Fibroblast of lung (primary cell): ENCODE data around the gene MSH4. TPM values are rescaled to one million over a fixed set of nuclear protein-coding genes. Genes with fewer than 3 reads are reported as not detected.
"Not testable (repeated sequence)": the region's sequence is repeated elsewhere in the genome, so short reads cannot be mapped to it uniquely, and the experiment has no call there.

Source experiments
- DNase-seq, 2 donors: peaks; one replicate each; pipeline versions ENCODE4 v3.0.0 to v3.0.0-alpha.2; 2010; ENCODE audit warnings: low read depth in 2 of 2
- H2AFZ ChIP-seq: 2 replicates; pipeline ENCODE4 v1.5.1; 2012; ENCODE audit warnings: low read length, control low read depth, inconsistent platforms
- H3K27ac ChIP-seq: 2 replicates; pipeline ENCODE4 v1.5.1; 2011; ENCODE audit warnings: low read length, control low read depth; ENCODE audit not compliant: insufficient read depth
- H3K27me3 ChIP-seq: 2 replicates; pipeline ENCODE4 v1.5.1; 2011; ENCODE audit warnings: mild to moderate bottlenecking, low read length; ENCODE audit not compliant: control insufficient read depth, insufficient read depth
- H3K36me3 ChIP-seq: 2 replicates; pipeline ENCODE4 v1.5.1; 2011; ENCODE audit warnings: low read length; ENCODE audit not compliant: control insufficient read depth, insufficient read depth
- H3K4me1 ChIP-seq: 2 replicates; pipeline ENCODE4 v1.5.1; 2011; ENCODE audit warnings: low read length; ENCODE audit not compliant: control insufficient read depth, insufficient read depth; ENCODE audit errors: extremely low read depth
- H3K4me2 ChIP-seq: 2 replicates; pipeline ENCODE4 v1.5.1; 2011; ENCODE audit warnings: low read length, control low read depth; ENCODE audit not compliant: insufficient read depth; ENCODE audit errors: extremely low read depth
- H3K4me3 ChIP-seq, 4 experiments: fragments of 200-600 bp in 1 of 4; sonication (generic) in 1 of 4; replicated peaks in 1 of 4; 2 replicates each; pipeline ENCODE4 v1.5.1; 2011 to 2016; ENCODE audit warnings: low read length in 4 of 4, low read depth in 3 of 4, mild to moderate bottlenecking in 3 of 4, control low read depth in 2 of 4, inconsistent platforms in 1 of 4, mixed read lengths in 1 of 4; ENCODE audit not compliant: insufficient read depth in 1 of 4; ENCODE audit errors: control extremely low read depth in 1 of 4
- H3K79me2 ChIP-seq: 2 replicates; pipeline ENCODE4 v1.5.1; 2012; ENCODE audit warnings: mild to moderate bottlenecking, low read length, inconsistent platforms; ENCODE audit not compliant: control insufficient read depth, insufficient read depth
- H3K9ac ChIP-seq: 2 replicates; pipeline ENCODE4 v1.5.1; 2011; ENCODE audit warnings: mild to moderate bottlenecking, low read length, control low read depth; ENCODE audit not compliant: insufficient read depth
- H3K9me3 ChIP-seq: 2 replicates; pipeline ENCODE4 v1.5.1; 2012; ENCODE audit warnings: low read depth, low read length; ENCODE audit not compliant: control insufficient read depth, insufficient read depth
- H4K20me1 ChIP-seq: 2 replicates; pipeline ENCODE4 v1.5.1; 2011; ENCODE audit warnings: low read length; ENCODE audit not compliant: control insufficient read depth, insufficient read depth; ENCODE audit errors: extremely low read depth
- EZH2 ChIP-seq: IDR thresholded peaks from 2 replicates; pipeline ENCODE4 v1.5.1; 2012; ENCODE audit warnings: low read length, control low read depth, mild to moderate bottlenecking; ENCODE audit errors: missing control alignments
- polyA plus RNA-seq, 2 donors: library from polyadenylated mRNA; depleted of rRNA in 1 of 2; stranded (reverse) in 1 of 2; unstranded in 1 of 2; fragments of >200 nt; gene quantifications; 2 replicates each; pipeline ENCODE4 v1.2.1, GENCODE V29; 2011 to 2012; ENCODE audit warnings: missing spikeins in 1 of 2
- total RNA-seq: library from RNA; depleted of rRNA; stranded (reverse); fragments of >200 nt; gene quantifications from 2 replicates; pipeline ENCODE4 v1.2.1, GENCODE V29; 2014
- TF ChIP-seq, protein P1 (sequence below), 2 donors: IDR thresholded peaks in 1 of 2; conservative IDR thresholded peaks in 1 of 2; 1 replicate in 1 of 2; 2 replicates in 1 of 2; pipeline ENCODE4 v1.5.1; 2011 to 2012; ENCODE audit warnings: low read length in 2 of 2, control low read depth in 1 of 2, inconsistent platforms in 1 of 2, low read depth in 1 of 2, mild to moderate bottlenecking in 1 of 2

MSH4 gene
- total and polyA plus RNA-seq, 2 donors (not counting 1 experiment from before 2014, with no cell fraction given): 0.66 TPM; not detected in 1

- no peak for DNase-seq
- Histone ChIP-seq H3K4me2 (no peak overlapping the region), H3K27ac (no peak overlapping the region), H3K36me3 (no peaks in the 10 kb centered on the region), H3K9ac (no peak overlapping the region), H4K20me1 (no peaks in the 10 kb centered on the region), H3K9me3 (no peaks in the 10 kb centered on the region), H3K4me1 (no peaks in the 10 kb centered on the region), H3K79me2 (no peaks in the 10 kb centered on the region), H3K4me3 (no peak overlapping the region), H2AFZ (no peak overlapping the region), H3K27me3 (no peaks in the 10 kb centered on the region)
- TF ChIP-seq, protein P1, sequence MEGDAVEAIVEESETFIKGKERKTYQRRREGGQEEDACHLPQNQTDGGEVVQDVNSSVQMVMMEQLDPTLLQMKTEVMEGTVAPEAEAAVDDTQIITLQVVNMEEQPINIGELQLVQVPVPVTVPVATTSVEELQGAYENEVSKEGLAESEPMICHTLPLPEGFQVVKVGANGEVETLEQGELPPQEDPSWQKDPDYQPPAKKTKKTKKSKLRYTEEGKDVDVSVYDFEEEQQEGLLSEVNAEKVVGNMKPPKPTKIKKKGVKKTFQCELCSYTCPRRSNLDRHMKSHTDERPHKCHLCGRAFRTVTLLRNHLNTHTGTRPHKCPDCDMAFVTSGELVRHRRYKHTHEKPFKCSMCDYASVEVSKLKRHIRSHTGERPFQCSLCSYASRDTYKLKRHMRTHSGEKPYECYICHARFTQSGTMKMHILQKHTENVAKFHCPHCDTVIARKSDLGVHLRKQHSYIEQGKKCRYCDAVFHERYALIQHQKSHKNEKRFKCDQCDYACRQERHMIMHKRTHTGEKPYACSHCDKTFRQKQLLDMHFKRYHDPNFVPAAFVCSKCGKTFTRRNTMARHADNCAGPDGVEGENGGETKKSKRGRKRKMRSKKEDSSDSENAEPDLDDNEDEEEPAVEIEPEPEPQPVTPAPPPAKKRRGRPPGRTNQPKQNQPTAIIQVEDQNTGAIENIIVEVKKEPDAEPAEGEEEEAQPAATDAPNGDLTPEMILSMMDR (conservative IDR thresholded peaks at IDR 0.05 in 1 of 2, IDR thresholded peaks at IDR 0.05 in 1 of 2; ENCODE audit: low read depth in 1 of 2, low read length in 2 of 2): no peak
- no peak for TF ChIP-seq EZH2
These were observed 15.4 kb downstream of the MSH4 start for GRCh38 chr1:75812065-75812464.

- not testable (repeated sequence) for H3K79me2 ChIP-seq, H3K27me3 ChIP-seq, H3K4me1 ChIP-seq, H3K36me3 ChIP-seq, H3K4me3 ChIP-seq, H3K27ac ChIP-seq, H3K4me2 ChIP-seq, H3K9ac ChIP-seq, H3K9me3 ChIP-seq, H2AFZ ChIP-seq, H4K20me1 ChIP-seq, DNase-seq
These were observed 26.9 kb downstream of the MSH4 start for GRCh38 chr1:75823596-75823995.

DNA sequence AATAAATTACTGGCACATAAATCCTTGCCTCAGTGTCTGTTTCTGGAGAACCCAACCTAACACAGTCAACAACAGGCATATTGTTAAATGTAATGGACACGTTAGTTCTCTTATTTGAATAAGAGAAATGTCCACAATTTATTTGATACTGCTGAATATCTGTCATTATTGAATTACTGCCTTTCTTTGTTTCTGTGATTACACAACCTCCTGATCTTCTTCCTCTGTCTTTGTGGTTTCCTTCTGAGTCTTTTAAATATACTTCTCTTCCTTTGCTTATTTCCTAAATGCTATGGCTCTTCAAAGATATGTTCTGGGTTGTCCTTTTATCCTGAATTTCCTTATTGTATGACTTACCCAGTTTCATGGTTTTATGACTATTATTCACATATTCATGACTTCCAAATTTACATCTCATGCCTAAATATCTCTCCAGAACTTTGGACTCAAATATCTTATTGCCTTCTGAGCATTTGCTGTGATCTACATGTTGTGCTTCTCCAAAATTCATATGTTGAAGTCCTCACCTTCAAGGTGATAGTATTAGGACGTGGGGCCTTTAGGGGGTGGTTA, 39.9 kb downstream of the MSH4 start:
- no peaks in the 10 kb centered on the region for H3K4me1 ChIP-seq
- no peaks in the 10 kb centered on the region for H3K9me3 ChIP-seq
- no peak overlapping the region for H3K9ac ChIP-seq
- TF ChIP-seq EZH2: no peak
- TF ChIP-seq, protein P1 (conservative IDR thresholded peaks at IDR 0.05 in 1 of 2, IDR thresholded peaks at IDR 0.05 in 1 of 2; ENCODE audit: low read depth in 1 of 2, low read length in 2 of 2): no peak
- no peaks in the 10 kb centered on the region for H3K79me2 ChIP-seq
- H3K36me3 ChIP-seq: no peaks in the 10 kb centered on the region
- H3K4me2 ChIP-seq: no peak overlapping the region
- no peak overlapping the region for H3K4me3 ChIP-seq
- no peaks in the 10 kb centered on the region for H4K20me1 ChIP-seq
- no peak overlapping the region for H2AFZ ChIP-seq
- no peak overlapping the region for H3K27ac ChIP-seq
- no peaks in the 10 kb centered on the region for H3K27me3 ChIP-seq
- DNase-seq: no peak
